K562 (cell line): ENCODE data around the gene RHEB. TPM values are rescaled to one million over a fixed set of nuclear protein-coding genes. Genes with fewer than 3 reads are reported as not detected.

Source experiments
- CHD7 ChIP-seq: fragments of 200-600 bp; sonication (generic); IDR thresholded peaks from one replicate; pipeline ENCODE4 v1.6.1; 2012; ENCODE audit warnings: mild to moderate bottlenecking, low read depth, low read length, inconsistent platforms
- DPF2 ChIP-seq: fragments of 450-650 bp; IDR thresholded peaks from 2 replicates; pipeline ENCODE4 v1.6.1; 2016
- E2F6 ChIP-seq, 2 experiments: IDR thresholded peaks; 2 replicates each; pipeline ENCODE4 v1.6.1; 2011; ENCODE audit warnings: borderline replicate concordance in 1 of 2, control low read depth in 1 of 2, low read depth in 1 of 2, low read length in 1 of 2, mild to moderate bottlenecking in 1 of 2, mixed read lengths in 1 of 2, moderate library complexity in 1 of 2; ENCODE audit not compliant: insufficient read depth in 1 of 2, insufficient read length in 1 of 2, poor library complexity in 1 of 2, severe bottlenecking in 1 of 2; ENCODE audit errors: extremely low read depth in 1 of 2
- FOXA3 ChIP-seq, 2 experiments: fragments of 450-650 bp in 1 of 2; sonication (generic) in 1 of 2; formaldehyde crosslinking; IDR thresholded peaks in 1 of 2; conservative IDR thresholded peaks in 1 of 2; 2 replicates each; pipeline versions ENCODE4 v1.4.0 to v1.8.0; 2020 to 2022; ENCODE audit warnings: mild to moderate bottlenecking in 2 of 2, missing genetic modification reagents in 1 of 2
- GABPB1 ChIP-seq: sonication (generic); formaldehyde crosslinking; IDR thresholded peaks from 2 replicates; pipeline ENCODE4 v1.8.0; 2022; ENCODE audit warnings: mild to moderate bottlenecking, missing genetic modification reagents
- HDGF ChIP-seq: fragments of 450-650 bp; IDR thresholded peaks from 2 replicates; pipeline ENCODE4 v1.6.1; 2016
- HSF4 ChIP-seq: fragments of 250-450 bp; sonication (Bioruptor Pico); IDR thresholded peaks from 2 replicates; pipeline ENCODE4 v2.1.2; 2022; ENCODE audit warnings: mild to moderate bottlenecking, moderate library complexity, borderline replicate concordance
- JUN ChIP-seq, 2 experiments: sonication (generic) in 1 of 2; formaldehyde crosslinking in 1 of 2; IDR thresholded peaks; 2 replicates each; pipeline versions ENCODE4 v1.6.1 to v1.8.0; 2012 to 2022; ENCODE audit warnings: borderline replicate concordance in 2 of 2, mild to moderate bottlenecking in 2 of 2, improper control_type of control experiment in 1 of 2, low read depth in 1 of 2, low read length in 1 of 2, missing genetic modification reagents in 1 of 2
- NCOA4 ChIP-seq: fragments of 450-650 bp; IDR thresholded peaks from 2 replicates; pipeline ENCODE4 v1.6.1; 2018; ENCODE audit warnings: mild to moderate bottlenecking; ENCODE audit not compliant: partially characterized antibody
- PPARD ChIP-seq: fragments of 250-450 bp; sonication (Bioruptor Pico); IDR thresholded peaks from 2 replicates; pipeline ENCODE4 v1.8.0; 2022; ENCODE audit warnings: inconsistent platforms, mild to moderate bottlenecking, moderate library complexity
- TCFL5 ChIP-seq: fragments of 250-450 bp; sonication (Bioruptor Pico); conservative IDR thresholded peaks from 2 replicates; pipeline ENCODE4 v1.6.1; 2021; ENCODE audit warnings: mild to moderate bottlenecking, moderate library complexity, matching md5 sums
- TEAD1 ChIP-seq, 2 experiments: fragments of 450-650 bp in 1 of 2; sonication (generic) in 1 of 2; formaldehyde crosslinking; IDR thresholded peaks; 2 replicates each; pipeline versions ENCODE4 v1.4.0 to v1.8.0; 2020 to 2022; ENCODE audit warnings: mild to moderate bottlenecking in 2 of 2, missing genetic modification reagents in 1 of 2
- ZBTB17 ChIP-seq: fragments of 450-650 bp; formaldehyde crosslinking; IDR thresholded peaks from 2 replicates; pipeline ENCODE4 v1.4.0; 2020; ENCODE audit warnings: mild to moderate bottlenecking
- ZNF354B ChIP-seq: fragments of 250-450 bp; sonication (Bioruptor Pico); IDR thresholded peaks from 2 replicates; pipeline ENCODE4 v1.4.0; 2020
- polyA plus RNA-seq, 8 experiments: library from polyadenylated mRNA; depleted of rRNA in 4 of 8; stranded (reverse) in 5 of 8; unstranded in 3 of 8; fragments of >200 nt; fragmentation: Nextera tagmentation in 2 of 8; fragmentation: Illumina TruSeq in 1 of 8; extraction: Ambion mirVana in 2 of 8; extraction: Trizol in 1 of 8; gene quantifications; 2 replicates each; pipeline versions ENCODE4 v1.2.1 to v1.2.3, GENCODE V29; 2011 to 2014; ENCODE audit warnings: inconsistent platforms in 1 of 8, missing spikeins in 1 of 8
- total RNA-seq, 7 experiments: library from RNA; depleted of rRNA in 6 of 7; stranded (reverse); fragments of >200 nt in 6 of 7; fragmentation: Illumina TruSeq in 2 of 7; extraction: Trizol in 2 of 7; gene quantifications; 2 replicates each; pipeline versions ENCODE4 v1.2.1 to v1.2.3, GENCODE V29; 2011 to 2021; ENCODE audit warnings: low replicate concordance in 1 of 7

Gene RHEB
- total and polyA plus RNA-seq, 9 of the 15 experiments (the other 6 are each of a cell fraction or from before 2014, with no cell fraction given) = 28.5 to 249 (median 182) TPM

GRCh38 chr7:151518105-151518946 is 1.4 kb downstream of the RHEB start (continued):
- TF ChIP-seq CHD7 = no peak
- TF ChIP-seq GABPB1 (CRISPR knock-in tag) = 0 out of 2 replicates have a peak, but pooled peaks have one; percentile 32
- 0 out of 2 replicates have a peak, but pooled peaks have one; percentile 18 for TF ChIP-seq DPF2
- no peak for TF ChIP-seq TCFL5 (CRISPR knock-in tag)
- TF ChIP-seq E2F6 (IDR thresholded peaks at IDR 0.05; ENCODE audit: borderline replicate concordance in 1 of 2, extremely low read depth in 1 of 2, insufficient read depth in 1 of 2, insufficient read length in 1 of 2, low read depth in 1 of 2, low read length in 1 of 2, poor library complexity in 1 of 2, severe bottlenecking in 1 of 2) = peak in 1 of 2 experiments; percentile 64
- no peak for TF ChIP-seq ZBTB17 (CRISPR knock-in tag)
- TF ChIP-seq ZNF354B (CRISPR knock-in tag) = no peak
- TF ChIP-seq HSF4 (CRISPR knock-in tag) = no peak
- TF ChIP-seq HDGF = 0 out of 2 replicates have a peak, but pooled peaks have one; percentile 30
- no peak for TF ChIP-seq JUN (IDR thresholded peaks at IDR 0.05; ENCODE audit: borderline replicate concordance, low read depth, low read length)
- no peak for TF ChIP-seq JUN (CRISPR knock-in tag; IDR thresholded peaks at IDR 0.05; ENCODE audit: borderline replicate concordance)
- TF ChIP-seq TEAD1 (CRISPR knock-in tag; IDR thresholded peaks at IDR 0.05) = no peak
- TF ChIP-seq NCOA4 = no peak
- 0 out of 4 replicates have a peak, but pooled peaks of 1 of the 2 experiments have one; percentile 17 for TF ChIP-seq FOXA3 (CRISPR knock-in tag; conservative IDR thresholded peaks at IDR 0.05 in 1 of 2, IDR thresholded peaks at IDR 0.05 in 1 of 2)
- TF ChIP-seq PPARD (CRISPR knock-in tag) = no peak
